Measurements from ENCODE around the gene MYBL2. TPM values are rescaled to one million over a fixed set of nuclear protein-coding genes. Genes with fewer than 3 reads are reported as not detected.

The MYBL2 gene
- total RNA-seq, 1 experiment from 2014 or later: 191 TPM

- no peaks in the 10 kb centered on the region for H3K36me3 ChIP-seq
- no peak overlapping the region for H3K27ac ChIP-seq
- no peak overlapping the region for H3K4me3 ChIP-seq
- no peaks in the 10 kb centered on the region for H3K9me3 ChIP-seq (replicated peaks)
- DNase-seq: no peak
- peaks cover 27% of the 10 kb centered on the region; the same call in 1 of the 2 replicates for H3K27me3 ChIP-seq
- no peaks in the 10 kb centered on the region for H3K4me1 ChIP-seq
Observed at GRCh38 chr20:43765916-43766315, 99.0 kb downstream of the MYBL2 start.

Other genes starting within 250 kb of the MYBL2 start
- gene SRSF6, start 209.2 kb upstream of the MYBL2 start, total RNA-seq (2014; rRNA removed; shearing (Covaris generic)): 124 and 149 TPM in 2 replicates
- 3.4 and 6.5 TPM in 2 replicates for gene L3MBTL1, start 159.4 kb upstream of the MYBL2 start, total RNA-seq (2014; rRNA removed; shearing (Covaris generic))
- 0.23 and 0.67 TPM in 2 replicates for gene SGK2, start 108.1 kb upstream of the MYBL2 start, total RNA-seq (2014; rRNA removed; shearing (Covaris generic))
- 76.2 and 86.2 TPM in 2 replicates for gene IFT52, start 76.2 kb upstream of the MYBL2 start, total RNA-seq (2014; rRNA removed; shearing (Covaris generic))
- not detected in 2 replicates for gene GTSF1L, start 59.9 kb downstream of the MYBL2 start, total RNA-seq (2014; rRNA removed; shearing (Covaris generic))
- 7.9 and 10.1 TPM in 2 replicates for gene TOX2, start 247.7 kb downstream of the MYBL2 start, total RNA-seq (2014; rRNA removed; shearing (Covaris generic))